ENCODE results near the gene PDCL2.
A peak's percentile ranks its signal among the peaks of the same experiment; 100 is the strongest.
"Not testable (repeated sequence)": the region's sequence is repeated elsewhere in the genome, so short reads cannot be mapped to it uniquely, and the experiment has no call there.

PDCL2 gene

GRCh38 chr4:55592014-55592413 lies at the start of gene PDCL2:
Gene PDCL2, minus strand, starts transcription at chr4:55592245. Its CDS starts 136 bp downstream, at chr4:55592109.
- no peak for DNase-seq

GRCh38 chr4:55637272-55637820 lies 45.3 kb upstream of the PDCL2 start:
- no peak for DNase-seq

GRCh38 chr4:55636656-55636999 lies 44.6 kb upstream of the PDCL2 start:
- no peak for DNase-seq

- peak; percentile 56 for DNase-seq
Measured at GRCh38 chr4:55635741-55636655, 44.0 kb upstream of the PDCL2 start, which contains the start of gene NMU. Gene NMU, minus strand, starts transcription at chr4:55636298. Its CDS starts 106 bp downstream, at chr4:55636192.

GRCh38 chr4:55635282-55635681 lies 43.2 kb upstream of the PDCL2 start:
- DNase-seq, result peak; percentile 25

- no peak for DNase-seq
Measured at GRCh38 chr4:55634417-55635128, 42.5 kb upstream of the PDCL2 start.

GRCh38 chr4:55633903-55634302 lies 41.9 kb upstream of the PDCL2 start:
- no peak for DNase-seq

- no peak for DNase-seq
Measured at GRCh38 chr4:55625835-55626234, 33.8 kb upstream of the PDCL2 start.

GRCh38 chr4:55624063-55624462 lies 32.0 kb upstream of the PDCL2 start:
- DNase-seq, result not testable (repeated sequence)

DNA sequence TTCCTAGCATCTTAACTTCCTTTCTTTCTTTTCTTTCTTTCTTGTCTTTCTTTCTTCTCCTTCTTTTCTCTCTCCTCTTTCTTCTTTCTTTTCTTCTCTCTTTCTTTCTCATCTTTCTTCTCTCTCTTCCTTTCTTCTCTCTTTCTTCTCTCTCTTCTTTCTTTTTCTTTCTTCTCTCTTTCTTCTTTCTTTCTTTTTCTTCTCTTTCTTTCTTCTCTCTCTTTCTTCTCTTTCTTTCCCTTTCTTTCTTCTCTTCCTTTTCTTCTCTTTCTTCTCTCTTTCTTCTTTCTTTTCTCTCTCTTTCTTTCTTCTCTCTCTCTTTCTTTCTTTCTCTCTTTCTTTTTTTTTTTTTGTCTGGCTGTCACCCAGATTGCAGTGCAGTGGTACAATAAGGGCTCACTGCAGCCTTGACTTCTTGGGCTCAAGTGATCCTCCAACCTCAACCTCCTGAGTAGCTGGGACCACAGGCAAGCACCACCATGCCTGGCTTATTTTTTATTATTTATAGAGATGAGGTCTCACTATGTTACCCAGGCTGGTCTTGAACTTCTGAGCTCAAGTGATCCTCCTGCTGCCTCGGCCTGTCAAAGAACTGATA lies 26.6 kb upstream of the PDCL2 start:
- DNase-seq, result no peak

GRCh38 chr4:55617587-55618197 lies 25.6 kb upstream of the PDCL2 start:
- no peak for DNase-seq

- no peak for DNase-seq
Measured at GRCh38 chr4:55615008-55615407, 23.0 kb upstream of the PDCL2 start.

DNA sequence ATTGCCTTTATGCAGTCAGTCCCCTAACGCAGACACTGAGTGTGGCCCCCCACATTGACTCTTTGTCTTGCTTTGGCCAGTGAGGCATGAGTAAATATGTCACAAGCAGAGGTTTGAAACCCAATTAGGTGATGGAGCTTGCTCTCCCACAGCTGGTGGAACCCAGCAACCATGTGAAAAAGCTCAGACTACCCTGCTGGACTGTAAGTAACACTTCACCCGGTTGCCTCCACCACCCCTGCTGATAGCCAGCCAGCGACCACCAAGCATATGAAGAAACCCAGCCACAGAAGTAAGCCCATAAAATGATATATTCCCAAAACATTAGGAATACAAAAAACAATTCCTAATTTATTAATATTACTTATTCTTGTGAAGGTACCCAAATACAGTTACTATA lies 21.6 kb upstream of the PDCL2 start:
- no peak for DNase-seq

DNA sequence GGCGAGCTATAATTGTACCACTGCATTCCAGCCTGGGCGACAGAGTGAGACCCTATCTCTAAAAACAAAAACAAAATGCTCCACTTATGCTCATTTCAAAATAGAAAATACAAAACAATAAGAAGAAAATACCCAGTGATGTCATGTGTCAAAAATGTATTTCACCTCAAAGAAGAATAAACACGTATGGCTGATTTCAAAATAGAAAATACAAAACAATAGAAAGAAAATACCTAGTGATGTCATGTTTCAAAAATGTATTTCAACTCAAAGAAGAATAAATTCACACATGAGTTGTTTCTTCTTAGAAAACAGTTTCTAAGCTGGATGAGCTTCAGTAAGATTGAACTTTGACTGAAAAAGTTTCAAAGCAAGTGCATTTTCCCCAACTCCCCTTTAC lies 20.3 kb upstream of the PDCL2 start:
- DNase-seq, result no peak

- DNase-seq, result no peak
Measured at GRCh38 chr4:55611358-55612059, 19.5 kb upstream of the PDCL2 start.

GRCh38 chr4:55610381-55610780 lies 18.3 kb upstream of the PDCL2 start:
- no peak for DNase-seq

- DNase-seq, result no peak
Measured at GRCh38 chr4:55609393-55609866, 17.4 kb upstream of the PDCL2 start.

GRCh38 chr4:55608591-55608990 lies 16.5 kb upstream of the PDCL2 start:
- DNase-seq, result no peak

DNA sequence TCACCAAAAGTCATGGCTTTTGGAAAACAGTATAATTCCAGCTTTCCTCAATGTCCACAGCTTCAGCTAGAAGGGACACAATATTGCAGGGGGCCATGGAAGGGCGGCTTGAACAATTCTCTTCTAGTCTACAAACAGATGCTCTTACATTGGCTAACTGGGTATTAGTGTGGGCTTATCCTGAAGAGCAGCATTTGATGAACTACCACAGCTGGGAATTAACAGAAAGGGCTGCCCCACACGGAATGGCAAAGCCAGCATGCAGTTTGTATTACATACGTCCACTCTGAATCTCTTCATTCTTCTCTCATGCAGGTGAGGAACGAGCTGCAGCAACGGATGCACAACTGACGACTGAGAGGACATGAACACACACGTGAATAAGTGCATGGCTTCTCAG lies 13.0 kb upstream of the PDCL2 start:
- DNase-seq, result no peak

DNA sequence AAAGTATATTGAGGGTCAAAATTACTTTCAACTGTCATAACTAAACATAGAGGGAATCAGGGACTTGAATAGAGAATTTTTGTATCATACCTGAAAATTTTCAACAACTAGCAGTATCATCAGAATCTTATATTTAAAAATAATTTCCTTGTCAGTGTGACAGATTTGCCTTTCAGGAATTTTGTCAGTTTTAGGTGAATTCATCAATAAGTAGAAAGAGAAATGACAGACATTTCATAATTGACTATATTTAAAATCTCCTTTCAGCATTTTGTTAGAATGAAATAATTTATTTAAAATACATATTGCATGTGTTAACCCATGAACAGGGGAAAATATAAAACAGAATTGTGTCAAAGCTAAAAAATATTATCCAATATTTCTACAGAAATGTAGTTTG lies 8.6 kb upstream of the PDCL2 start:
- DNase-seq, result no peak

DNA sequence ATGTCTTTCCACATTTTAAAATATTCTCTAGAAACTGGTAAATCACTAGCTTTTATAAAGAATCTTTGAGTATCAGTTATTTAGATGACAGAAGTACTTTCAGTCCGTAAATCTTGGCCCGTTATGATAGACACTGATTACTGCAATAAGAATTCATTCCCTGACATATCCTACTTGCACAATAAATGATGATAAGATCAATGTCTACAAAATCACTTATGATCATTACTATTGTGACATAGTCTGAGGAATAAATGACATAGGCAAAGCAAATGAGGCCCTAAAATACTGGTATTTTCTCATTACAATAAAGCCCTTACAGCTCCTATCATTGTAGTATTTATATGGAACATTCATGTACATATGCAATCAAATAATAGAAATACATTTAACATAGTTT lies 6.6 kb upstream of the PDCL2 start:
- no peak for DNase-seq

GRCh38 chr4:55588160-55588559 lies 3.9 kb downstream of the PDCL2 start:
- no peak for DNase-seq

Data from stimulated activated CD8-positive, alpha-beta memory T cell treated with anti-CD3 and anti-CD28 coated beads, Interleukin-4, amount 100 ng/mL, for 48 hours (primary cell).